ENCODE measurements around the gene HECTD4.

DNA sequence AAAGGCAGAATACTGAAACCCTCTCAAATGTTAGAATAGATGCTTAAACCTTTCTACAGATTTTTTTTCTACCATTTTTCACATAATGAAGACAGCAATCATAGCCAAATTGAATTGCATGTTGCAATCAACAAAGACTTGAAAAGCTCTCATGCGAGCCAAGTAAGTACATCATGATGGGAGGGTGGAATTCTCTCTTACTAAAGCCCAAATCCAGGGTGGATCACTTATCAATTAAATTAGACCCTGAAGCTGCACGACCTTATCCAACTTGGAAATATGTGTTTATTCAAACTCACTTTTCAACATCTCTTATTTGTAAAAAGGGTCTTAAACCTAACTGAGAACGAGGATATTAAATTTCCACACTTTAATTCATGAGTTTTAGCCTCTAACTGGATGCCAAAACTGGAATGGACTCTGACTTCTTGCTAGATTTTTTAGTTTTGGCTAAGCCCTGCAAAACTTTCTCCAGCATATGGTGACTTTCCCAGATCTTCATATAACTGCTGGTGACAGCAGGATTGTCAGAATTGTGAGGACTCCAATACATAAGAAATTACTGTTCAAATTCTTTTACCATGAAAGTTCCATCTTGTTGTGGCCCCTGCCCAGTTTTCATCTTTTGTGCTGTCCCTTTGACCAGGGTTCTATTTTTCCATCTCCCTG, 53.6 kb downstream of the HECTD4 start:
- TF ChIP-seq, protein P1, sequence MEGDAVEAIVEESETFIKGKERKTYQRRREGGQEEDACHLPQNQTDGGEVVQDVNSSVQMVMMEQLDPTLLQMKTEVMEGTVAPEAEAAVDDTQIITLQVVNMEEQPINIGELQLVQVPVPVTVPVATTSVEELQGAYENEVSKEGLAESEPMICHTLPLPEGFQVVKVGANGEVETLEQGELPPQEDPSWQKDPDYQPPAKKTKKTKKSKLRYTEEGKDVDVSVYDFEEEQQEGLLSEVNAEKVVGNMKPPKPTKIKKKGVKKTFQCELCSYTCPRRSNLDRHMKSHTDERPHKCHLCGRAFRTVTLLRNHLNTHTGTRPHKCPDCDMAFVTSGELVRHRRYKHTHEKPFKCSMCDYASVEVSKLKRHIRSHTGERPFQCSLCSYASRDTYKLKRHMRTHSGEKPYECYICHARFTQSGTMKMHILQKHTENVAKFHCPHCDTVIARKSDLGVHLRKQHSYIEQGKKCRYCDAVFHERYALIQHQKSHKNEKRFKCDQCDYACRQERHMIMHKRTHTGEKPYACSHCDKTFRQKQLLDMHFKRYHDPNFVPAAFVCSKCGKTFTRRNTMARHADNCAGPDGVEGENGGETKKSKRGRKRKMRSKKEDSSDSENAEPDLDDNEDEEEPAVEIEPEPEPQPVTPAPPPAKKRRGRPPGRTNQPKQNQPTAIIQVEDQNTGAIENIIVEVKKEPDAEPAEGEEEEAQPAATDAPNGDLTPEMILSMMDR (conservative IDR thresholded peaks at IDR 0.05), result no peak
- no peak for TF ChIP-seq ZFX (IDR thresholded peaks at IDR 0.05)
